HUES48 (cell line): ENCODE results near the gene HS3ST3A1.

ENCODE experiments used
- H3K27ac ChIP-seq: one replicate; pipeline ENCODE4 v1.7.0; 2013; ENCODE audit warnings: low read depth, low read length, inconsistent platforms
- H3K27me3 ChIP-seq: 2 replicates; pipeline ENCODE4 v1.6.1; 2013; ENCODE audit warnings: mild to moderate bottlenecking, low read length; ENCODE audit not compliant: control insufficient read depth, insufficient read depth
- H3K36me3 ChIP-seq: 2 replicates; pipeline ENCODE4 v1.6.1; 2013; ENCODE audit warnings: low read length; ENCODE audit not compliant: control insufficient read depth, insufficient read depth
- H3K4me1 ChIP-seq: 2 replicates; pipeline ENCODE4 v1.6.1; 2013; ENCODE audit warnings: mild to moderate bottlenecking, low read length; ENCODE audit not compliant: control insufficient read depth, insufficient read depth
- H3K4me3 ChIP-seq: 2 replicates; pipeline ENCODE4 v1.5.1; 2013; ENCODE audit warnings: mild to moderate bottlenecking, low read depth, low read length
- H3K9ac ChIP-seq: 2 replicates; pipeline ENCODE4 v1.6.1; 2013; ENCODE audit warnings: mild to moderate bottlenecking, low read depth, low read length, moderate library complexity
- H3K9me3 ChIP-seq: 2 replicates; pipeline ENCODE4 v1.6.1; 2013; ENCODE audit warnings: low read length; ENCODE audit not compliant: control insufficient read depth, insufficient read depth

The HS3ST3A1 gene

GRCh38 chr17:13462673-13463124 lies 139.0 kb downstream of the HS3ST3A1 start:
- Histone ChIP-seq H3K4me1 (no peaks in the 10 kb centered on the region), H3K27ac (no peak overlapping the region), H3K9ac (no peak overlapping the region), H3K4me3 (no peak overlapping the region), H3K27me3 (no peaks in the 10 kb centered on the region), H3K9me3 (no peaks in the 10 kb centered on the region), H3K36me3 (no peaks in the 10 kb centered on the region)

- H3K36me3 ChIP-seq: no peaks in the 10 kb centered on the region
- H3K27me3 ChIP-seq: no peaks in the 10 kb centered on the region
- no peak overlapping the region for H3K27ac ChIP-seq
- H3K4me1 ChIP-seq: no peaks in the 10 kb centered on the region
- H3K9me3 ChIP-seq: no peaks in the 10 kb centered on the region
- no peak overlapping the region for H3K9ac ChIP-seq
- H3K4me3 ChIP-seq: no peak overlapping the region
Observed at GRCh38 chr17:13462146-13462545, 139.6 kb downstream of the HS3ST3A1 start.

- H3K27ac ChIP-seq: no peak overlapping the region
- H3K9me3 ChIP-seq: no peaks in the 10 kb centered on the region
- no peaks in the 10 kb centered on the region for H3K36me3 ChIP-seq
- no peak overlapping the region for H3K9ac ChIP-seq
- no peak overlapping the region for H3K4me3 ChIP-seq
- no peaks in the 10 kb centered on the region for H3K27me3 ChIP-seq
- no peaks in the 10 kb centered on the region for H3K4me1 ChIP-seq
Observed at GRCh38 chr17:13460261-13461000, 141.3 kb downstream of the HS3ST3A1 start.

- Histone ChIP-seq H3K36me3 (no peaks in the 10 kb centered on the region), H3K9me3 (no peaks in the 10 kb centered on the region), H3K9ac (no peak overlapping the region), H3K4me3 (no peak overlapping the region), H3K27me3 (no peaks in the 10 kb centered on the region), H3K27ac (no peak overlapping the region), H3K4me1 (no peaks in the 10 kb centered on the region)
Observed at GRCh38 chr17:13457783-13458182, 143.9 kb downstream of the HS3ST3A1 start.
